CD14-positive monocyte (primary cell): Measurements from ENCODE around the gene PTCD3. TPM values are rescaled to one million over a fixed set of nuclear protein-coding genes. Genes with fewer than 3 reads are reported as not detected.

Source experiments
- DNase-seq, 3 donors: peaks; one replicate each; pipeline ENCODE4 v3.0.0-alpha.2; 2011 to 2022
- H2AFZ ChIP-seq: 2 replicates; pipeline ENCODE4 v1.6.0; 2012; ENCODE audit warnings: mild to moderate bottlenecking, low read depth, low read length, inconsistent platforms; ENCODE audit not compliant: insufficient read depth, poor library complexity, severe bottlenecking
- H3K27ac ChIP-seq, 2 donors: 1 replicate in 1 of 2; 2 replicates in 1 of 2; pipeline ENCODE4 v1.5.1; 2012 to 2013; ENCODE audit warnings: low read length in 2 of 2, control low read depth in 1 of 2, inconsistent platforms in 1 of 2, low read depth in 1 of 2, mild to moderate bottlenecking in 1 of 2
- H3K27me3 ChIP-seq, 2 donors: one replicate each; pipeline versions ENCODE4 v1.6.0 to v1.6.1; 2011 to 2013; ENCODE audit warnings: low read length in 2 of 2; ENCODE audit not compliant: control insufficient read depth in 2 of 2, insufficient read depth in 2 of 2
- H3K36me3 ChIP-seq, 2 donors: replicated peaks in 1 of 2; 1 replicate in 1 of 2; 2 replicates in 1 of 2; pipeline versions ENCODE4 v1.5.1 to v1.6.1; 2012 to 2013; ENCODE audit warnings: low read length in 2 of 2, control low read depth in 1 of 2, inconsistent platforms in 1 of 2, mild to moderate bottlenecking in 1 of 2; ENCODE audit not compliant: insufficient read depth in 2 of 2, control insufficient read depth in 1 of 2
- H3K4me1 ChIP-seq, 2 donors: 1 replicate in 1 of 2; 2 replicates in 1 of 2; pipeline versions ENCODE4 v1.5.1 to v1.6.1; 2012 to 2013; ENCODE audit warnings: low read length in 2 of 2, control low read depth in 1 of 2, inconsistent platforms in 1 of 2, mild to moderate bottlenecking in 1 of 2, moderate library complexity in 1 of 2; ENCODE audit not compliant: insufficient read depth in 2 of 2, control insufficient read depth in 1 of 2
- H3K4me2 ChIP-seq: replicated peaks from 2 replicates; pipeline ENCODE3; 2012; ENCODE audit warnings: low read length, moderate library complexity, mild to moderate bottlenecking; ENCODE audit not compliant: poor library complexity, severe bottlenecking; ENCODE audit errors: extremely low read depth
- H3K4me3 ChIP-seq, 3 experiments: fragments of 200-600 bp in 1 of 3; sonication (generic) in 1 of 3; replicated peaks in 1 of 3; 1 replicate in 2 of 3; 2 replicates in 1 of 3; pipeline ENCODE4 v1.5.1; 2011 to 2013; ENCODE audit warnings: low read length in 3 of 3, mild to moderate bottlenecking in 3 of 3, control low read depth in 2 of 3, low read depth in 2 of 3, inconsistent platforms in 1 of 3, moderate library complexity in 1 of 3
- H3K79me2 ChIP-seq: 2 replicates; pipeline ENCODE4 v1.6.0; 2012; ENCODE audit warnings: mild to moderate bottlenecking, control low read depth, inconsistent platforms, low read length, moderate library complexity; ENCODE audit not compliant: insufficient read depth
- H3K9ac ChIP-seq: 2 replicates; pipeline ENCODE4 v1.6.0; 2017; ENCODE audit warnings: low read length, mild to moderate bottlenecking; ENCODE audit not compliant: insufficient read depth, poor library complexity, severe bottlenecking
- H3K9me3 ChIP-seq, 2 donors: replicated peaks in 1 of 2; 1 replicate in 1 of 2; 2 replicates in 1 of 2; pipeline versions ENCODE4 v1.5.1 to v1.6.1; 2012 to 2013; ENCODE audit warnings: low read length in 2 of 2, control low read depth in 1 of 2; ENCODE audit not compliant: control insufficient read depth in 1 of 2, insufficient read depth in 1 of 2
- H4K20me1 ChIP-seq: 2 replicates; pipeline ENCODE4 v1.6.0; 2012; ENCODE audit warnings: mild to moderate bottlenecking, low read length, control low read depth, moderate library complexity; ENCODE audit not compliant: insufficient read depth
- H3K27ac Mint-ChIP-seq, 7 donors: one replicate each; pipeline ENCODE4 v1.8.0; 2020; ENCODE audit warnings: mild to moderate bottlenecking in 7 of 7, mixed read lengths in 7 of 7, moderate library complexity in 6 of 7, inconsistent platforms in 2 of 7
- H3K27me3 Mint-ChIP-seq, 3 donors: one replicate each; pipeline ENCODE4 v1.8.0; 2021 to 2022; ENCODE audit warnings: low read depth in 3 of 3, mild to moderate bottlenecking in 3 of 3, mixed read lengths in 3 of 3, moderate library complexity in 3 of 3, inconsistent platforms in 1 of 3
- H3K36me3 Mint-ChIP-seq, 2 donors: one replicate each; pipeline ENCODE4 v1.8.0; 2020; ENCODE audit warnings: mixed read lengths in 2 of 2, inconsistent platforms in 1 of 2, mild to moderate bottlenecking in 1 of 2
- H3K4me1 Mint-ChIP-seq: one replicate; pipeline ENCODE4 v1.8.0; 2020; ENCODE audit warnings: mild to moderate bottlenecking, mixed read lengths
- H3K4me3 Mint-ChIP-seq, 2 donors: one replicate each; pipeline ENCODE4 v1.8.0; 2020; ENCODE audit warnings: mild to moderate bottlenecking in 2 of 2, mixed read lengths in 2 of 2, moderate library complexity in 1 of 2
- H3K9me3 Mint-ChIP-seq, 7 donors: one replicate each; pipeline ENCODE4 v1.8.0; 2020 to 2022; ENCODE audit warnings: mixed read lengths in 7 of 7, mild to moderate bottlenecking in 6 of 7, moderate library complexity in 6 of 7, inconsistent platforms in 2 of 7
- CTCF ChIP-seq: fragments of 200-600 bp; IDR thresholded peaks from one replicate; pipeline ENCODE4 v1.8.0; 2022; ENCODE audit warnings: antibody characterized with exemption, mild to moderate bottlenecking
- WGBS: methylation state at CpG from one replicate; pipeline ENCODE4 v1.1.5; 2013; ENCODE audit warnings: missing lambda C conversion rate; ENCODE audit not compliant: insufficient coverage; 5-methylcytosine and 5-hydroxymethylcytosine counted together
- intact Hi-C, 2 donors: fragments of 100-400 bp; cut with micrococcal nuclease; formaldehyde crosslinking; loops; one replicate each; pipeline versions ENCODE4 v1.15.0 to v1.15.1; 2023
- polyA plus RNA-seq, 3 donors: library from polyadenylated mRNA; depleted of rRNA in 1 of 3; unstranded in 2 of 3; stranded (reverse) in 1 of 3; fragments of 300-500 nt in 2 of 3; fragments of >200 nt in 1 of 3; fragmentation: Illumina TruSeq in 2 of 3; gene quantifications; 1 replicate in 2 of 3; 2 replicates in 1 of 3; pipeline ENCODE4 v1.2.3, GENCODE V29; 2012 to 2021

The PTCD3 gene
- polyA plus RNA-seq, 3 donors: 14.0 to 60.5 (median 17.8) TPM

GRCh38 chr2:86138736-86139625 is 32.9 kb downstream of the PTCD3 start:
- 95% methylated on average over 4 of the region's 7 CpGs for WGBS
- no peak overlapping the region for H2AFZ ChIP-seq
- no peak for TF ChIP-seq CTCF
- H3K4me3 ChIP-seq: no peak overlapping the region
- peaks cover 64 to 97% of the 10 kb centered on the region in 2 donors for H3K36me3 ChIP-seq
- Mint-ChIP-seq H3K27me3 (no peaks in the 10 kb centered on the region), H3K4me1 (peaks cover 33% of the 10 kb centered on the region), H3K36me3 (peaks cover 76 to 80% of the 10 kb centered on the region in 2 donors), H3K27ac (peak overlapping the region in 2 of 7 donors; percentile 8 to 63), H3K9me3 (peaks cover 0 to 2% (median 0%) of the 10 kb centered on the region in 7 donors), H3K4me3 (no peak overlapping the region)
- no peak overlapping the region for H3K27ac ChIP-seq
- peaks cover 10 to 23% of the 10 kb centered on the region in 2 donors for H3K4me1 ChIP-seq
- H3K9ac ChIP-seq: no peak overlapping the region
- no peaks in the 10 kb centered on the region for H3K79me2 ChIP-seq
- no peaks in the 10 kb centered on the region for H3K9me3 ChIP-seq
- intact Hi-C loops: no loop called here
- peaks cover 5% of the 10 kb centered on the region for H4K20me1 ChIP-seq
- no peak for DNase-seq
- no peaks in the 10 kb centered on the region for H3K27me3 ChIP-seq
- no peak overlapping the region for H3K4me2 ChIP-seq

- DNase-seq: no peak
- H3K36me3 Mint-ChIP-seq: peaks cover 76 to 80% of the 10 kb centered on the region in 2 donors
- intact Hi-C loops: no loop called here
- H3K79me2 ChIP-seq: no peaks in the 10 kb centered on the region
- H3K27ac ChIP-seq: no peak overlapping the region
- H3K9me3 Mint-ChIP-seq: peaks cover 0 to 2% (median 0%) of the 10 kb centered on the region in 7 donors
- H3K9ac ChIP-seq: no peak overlapping the region
- no peaks in the 10 kb centered on the region for H3K9me3 ChIP-seq
- no peak overlapping the region for H2AFZ ChIP-seq
- H3K27me3 ChIP-seq: no peaks in the 10 kb centered on the region
- H3K27me3 Mint-ChIP-seq: no peaks in the 10 kb centered on the region
- TF ChIP-seq CTCF: no peak
- no peak overlapping the region for H3K4me2 ChIP-seq
- peaks cover 35% of the 10 kb centered on the region for H3K4me1 Mint-ChIP-seq
- peaks cover 64 to 97% of the 10 kb centered on the region in 2 donors for H3K36me3 ChIP-seq
- peaks cover 5% of the 10 kb centered on the region for H4K20me1 ChIP-seq
- H3K4me3 Mint-ChIP-seq: no peak overlapping the region
- WGBS: no CpG with 5 or more reads among the region's 4 CpGs
- H3K4me1 ChIP-seq: peaks cover 10 to 24% of the 10 kb centered on the region in 2 donors
- H3K27ac Mint-ChIP-seq: no peak overlapping the region
- H3K4me3 ChIP-seq: no peak overlapping the region
Measured at GRCh38 chr2:86139981-86140380, 33.9 kb downstream of the PTCD3 start.
